ENCODE measurements around the gene ARHGAP23. TPM values are rescaled to one million over a fixed set of nuclear protein-coding genes. Genes with fewer than 3 reads are reported as not detected.

ARHGAP23 gene
- polyA plus RNA-seq, 1 donor from 2014 or later = 1.6 TPM

- H3K27ac ChIP-seq (ENCODE audit: low read length) = no peak overlapping the region
- peaks cover 6% of the 10 kb centered on the region for H3K36me3 ChIP-seq (ENCODE audit: insufficient read depth, low read length)
These were observed 128.0 kb downstream of the ARHGAP23 start for GRCh38 chr17:38556239-38556638.

DNA sequence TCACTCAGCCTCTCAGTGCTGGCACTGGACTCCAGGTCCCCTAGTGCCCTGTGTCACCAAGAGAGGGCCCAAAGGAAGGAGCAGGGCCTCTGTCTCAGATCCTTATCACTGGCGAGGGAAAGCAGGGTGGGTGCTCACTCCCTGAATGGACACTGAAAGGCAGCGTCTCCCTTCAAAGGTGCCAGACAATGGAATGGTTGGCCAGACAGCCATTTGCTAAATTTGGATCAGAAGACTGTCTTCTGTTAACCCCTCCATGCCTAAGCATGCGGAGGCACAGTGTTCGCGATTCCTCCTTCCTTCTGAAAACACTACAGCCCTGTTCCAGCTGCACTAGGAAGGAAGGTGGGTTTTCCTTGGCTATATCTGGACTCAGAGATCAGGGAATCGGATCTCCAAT is 129.1 kb downstream of the ARHGAP23 start:
- peaks cover 9% of the 10 kb centered on the region for H4K20me1 ChIP-seq (ENCODE audit: insufficient read depth)
- H2AFZ ChIP-seq (ENCODE audit: low read depth, low read length) = no peak overlapping the region
- TF ChIP-seq, protein P1, sequence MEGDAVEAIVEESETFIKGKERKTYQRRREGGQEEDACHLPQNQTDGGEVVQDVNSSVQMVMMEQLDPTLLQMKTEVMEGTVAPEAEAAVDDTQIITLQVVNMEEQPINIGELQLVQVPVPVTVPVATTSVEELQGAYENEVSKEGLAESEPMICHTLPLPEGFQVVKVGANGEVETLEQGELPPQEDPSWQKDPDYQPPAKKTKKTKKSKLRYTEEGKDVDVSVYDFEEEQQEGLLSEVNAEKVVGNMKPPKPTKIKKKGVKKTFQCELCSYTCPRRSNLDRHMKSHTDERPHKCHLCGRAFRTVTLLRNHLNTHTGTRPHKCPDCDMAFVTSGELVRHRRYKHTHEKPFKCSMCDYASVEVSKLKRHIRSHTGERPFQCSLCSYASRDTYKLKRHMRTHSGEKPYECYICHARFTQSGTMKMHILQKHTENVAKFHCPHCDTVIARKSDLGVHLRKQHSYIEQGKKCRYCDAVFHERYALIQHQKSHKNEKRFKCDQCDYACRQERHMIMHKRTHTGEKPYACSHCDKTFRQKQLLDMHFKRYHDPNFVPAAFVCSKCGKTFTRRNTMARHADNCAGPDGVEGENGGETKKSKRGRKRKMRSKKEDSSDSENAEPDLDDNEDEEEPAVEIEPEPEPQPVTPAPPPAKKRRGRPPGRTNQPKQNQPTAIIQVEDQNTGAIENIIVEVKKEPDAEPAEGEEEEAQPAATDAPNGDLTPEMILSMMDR (IDR thresholded peaks at IDR 0.05; ENCODE audit: poor library complexity, severe bottlenecking) = no peak
- TF ChIP-seq SMC3 (conservative IDR thresholded peaks at IDR 0.05; ENCODE audit: poor library complexity) (no peak), EP300 (conservative IDR thresholded peaks at IDR 0.05; ENCODE audit: poor library complexity, severe bottlenecking) (no peak), POLR2AphosphoS5 (IDR thresholded peaks at IDR 0.05) (no peak), TAF1 (IDR thresholded peaks at IDR 0.05; ENCODE audit: low read depth) (no peak), RAD21 (conservative IDR thresholded peaks at IDR 0.05) (no peak), MXI1 (conservative IDR thresholded peaks at IDR 0.05; ENCODE audit: poor library complexity, severe bottlenecking) (no peak), EZH2 (IDR thresholded peaks at IDR 0.05; ENCODE audit: borderline replicate concordance, insufficient read depth, low read length, poor library complexity, severe bottlenecking) (no peak)
- TF ChIP-seq, protein P2, sequence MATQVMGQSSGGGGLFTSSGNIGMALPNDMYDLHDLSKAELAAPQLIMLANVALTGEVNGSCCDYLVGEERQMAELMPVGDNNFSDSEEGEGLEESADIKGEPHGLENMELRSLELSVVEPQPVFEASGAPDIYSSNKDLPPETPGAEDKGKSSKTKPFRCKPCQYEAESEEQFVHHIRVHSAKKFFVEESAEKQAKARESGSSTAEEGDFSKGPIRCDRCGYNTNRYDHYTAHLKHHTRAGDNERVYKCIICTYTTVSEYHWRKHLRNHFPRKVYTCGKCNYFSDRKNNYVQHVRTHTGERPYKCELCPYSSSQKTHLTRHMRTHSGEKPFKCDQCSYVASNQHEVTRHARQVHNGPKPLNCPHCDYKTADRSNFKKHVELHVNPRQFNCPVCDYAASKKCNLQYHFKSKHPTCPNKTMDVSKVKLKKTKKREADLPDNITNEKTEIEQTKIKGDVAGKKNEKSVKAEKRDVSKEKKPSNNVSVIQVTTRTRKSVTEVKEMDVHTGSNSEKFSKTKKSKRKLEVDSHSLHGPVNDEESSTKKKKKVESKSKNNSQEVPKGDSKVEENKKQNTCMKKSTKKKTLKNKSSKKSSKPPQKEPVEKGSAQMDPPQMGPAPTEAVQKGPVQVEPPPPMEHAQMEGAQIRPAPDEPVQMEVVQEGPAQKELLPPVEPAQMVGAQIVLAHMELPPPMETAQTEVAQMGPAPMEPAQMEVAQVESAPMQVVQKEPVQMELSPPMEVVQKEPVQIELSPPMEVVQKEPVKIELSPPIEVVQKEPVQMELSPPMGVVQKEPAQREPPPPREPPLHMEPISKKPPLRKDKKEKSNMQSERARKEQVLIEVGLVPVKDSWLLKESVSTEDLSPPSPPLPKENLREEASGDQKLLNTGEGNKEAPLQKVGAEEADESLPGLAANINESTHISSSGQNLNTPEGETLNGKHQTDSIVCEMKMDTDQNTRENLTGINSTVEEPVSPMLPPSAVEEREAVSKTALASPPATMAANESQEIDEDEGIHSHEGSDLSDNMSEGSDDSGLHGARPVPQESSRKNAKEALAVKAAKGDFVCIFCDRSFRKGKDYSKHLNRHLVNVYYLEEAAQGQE (IDR thresholded peaks at IDR 0.05; ENCODE audit: borderline replicate concordance) = no peak
- peaks cover 6% of the 10 kb centered on the region for H3F3A ChIP-seq (ENCODE audit: insufficient read depth, low read length, poor library complexity, severe bottlenecking)
- H3K9me3 ChIP-seq (ENCODE audit: low read length) = no peaks in the 10 kb centered on the region
- peaks cover 3% of the 10 kb centered on the region for H3K27me3 ChIP-seq (ENCODE audit: insufficient read depth, low read depth, low read length)
- peaks cover 6% of the 10 kb centered on the region for H3K36me3 ChIP-seq (ENCODE audit: insufficient read depth, low read length)
- H3K79me2 ChIP-seq (replicated peaks; ENCODE audit: insufficient read depth, low read length) = no peaks in the 10 kb centered on the region
- H3K9ac ChIP-seq (ENCODE audit: low read length) = no peak overlapping the region
- H3K27ac ChIP-seq (ENCODE audit: low read length) = no peak overlapping the region
- no peak overlapping the region for H3K4me3 ChIP-seq (ENCODE audit: low read length)
- H3K9me2 ChIP-seq (ENCODE audit: insufficient read depth, low read length) = no peaks in the 10 kb centered on the region
- H3K4me2 ChIP-seq (ENCODE audit: low read length) = no peak overlapping the region

More at GRCh38 chr17:38556239-38556638, 128.0 kb downstream of the ARHGAP23 start:
- Histone ChIP-seq H2AFZ (ENCODE audit: low read depth, low read length) (no peak overlapping the region), H3K9me3 (ENCODE audit: low read length) (no peaks in the 10 kb centered on the region), H3K4me2 (ENCODE audit: low read length) (no peak overlapping the region), H3F3A (ENCODE audit: insufficient read depth, low read length, poor library complexity, severe bottlenecking) (peaks cover 6% of the 10 kb centered on the region), H3K4me3 (ENCODE audit: low read length) (no peak overlapping the region), H3K79me2 (replicated peaks; ENCODE audit: insufficient read depth, low read length) (no peaks in the 10 kb centered on the region), H3K9me2 (ENCODE audit: insufficient read depth, low read length) (no peaks in the 10 kb centered on the region), H3K27me3 (ENCODE audit: insufficient read depth, low read depth, low read length) (no peaks in the 10 kb centered on the region), H4K20me1 (ENCODE audit: insufficient read depth) (peaks cover 9% of the 10 kb centered on the region), H3K9ac (ENCODE audit: low read length) (no peak overlapping the region)
- TF ChIP-seq TAF1 (IDR thresholded peaks at IDR 0.05; ENCODE audit: low read depth) = no peak
- TF ChIP-seq POLR2AphosphoS5 (IDR thresholded peaks at IDR 0.05) = no peak
- no peak for TF ChIP-seq RAD21 (conservative IDR thresholded peaks at IDR 0.05)
- TF ChIP-seq EP300 (conservative IDR thresholded peaks at IDR 0.05; ENCODE audit: poor library complexity, severe bottlenecking) = no peak
- TF ChIP-seq EZH2 (IDR thresholded peaks at IDR 0.05; ENCODE audit: borderline replicate concordance, insufficient read depth, low read length, poor library complexity, severe bottlenecking) = no peak

Measured in neural cell (in vitro differentiated cells).